Keratinocyte (primary cell): Measurements from ENCODE around the gene OR1E2. TPM values are rescaled to one million over a fixed set of nuclear protein-coding genes. Genes with fewer than 3 reads are reported as not detected.

Experiments used
- DNase-seq: peaks from one replicate; pipeline ENCODE4 v3.0.0-alpha.2; 2011; ENCODE audit warnings: low read depth, missing footprints, low spot score
- FAIRE-seq: peaks from 2 replicates; lab custom pipeline; 2011; peaks lifted over from hg19 to GRCh38; lab: Jason Lieb, UNC
- H2AFZ ChIP-seq: 2 replicates; pipeline ENCODE4 v1.6.0; 2012; ENCODE audit warnings: low read length, control low read depth, inconsistent platforms; ENCODE audit not compliant: control insufficient read depth
- H3K27ac ChIP-seq: 2 replicates; pipeline ENCODE4 v1.5.1; 2011; ENCODE audit warnings: low read length; ENCODE audit not compliant: control insufficient read depth, insufficient read depth
- H3K27me3 ChIP-seq: 3 replicates; pipeline ENCODE4 v1.6.0; 2011; ENCODE audit warnings: low read length; ENCODE audit not compliant: control insufficient read depth, insufficient read depth; ENCODE audit errors: extremely low read depth
- H3K36me3 ChIP-seq, 2 experiments: 2 replicates in 1 of 2; 3 replicates in 1 of 2; pipeline ENCODE4 v1.5.1; 2011; ENCODE audit warnings: low read length in 2 of 2, mild to moderate bottlenecking in 1 of 2; ENCODE audit not compliant: control insufficient read depth in 2 of 2, insufficient read depth in 2 of 2; ENCODE audit errors: extremely low read depth in 1 of 2
- H3K4me1 ChIP-seq: 3 replicates; pipeline ENCODE4 v1.5.1; 2011; ENCODE audit warnings: low read length; ENCODE audit not compliant: control insufficient read depth, insufficient read depth; ENCODE audit errors: extremely low read depth
- H3K4me2 ChIP-seq: 3 replicates; pipeline ENCODE4 v1.6.0; 2011; ENCODE audit warnings: low read depth, low read length; ENCODE audit not compliant: control insufficient read depth, insufficient read depth; ENCODE audit errors: extremely low read depth
- H3K4me3 ChIP-seq, 3 experiments: fragments of 200-600 bp in 1 of 3; sonication (generic) in 1 of 3; 2 replicates in 2 of 3; 3 replicates in 1 of 3; pipeline ENCODE4 v1.5.1; 2011 to 2016; ENCODE audit warnings: low read length in 3 of 3, mild to moderate bottlenecking in 3 of 3, control low read depth in 2 of 3, inconsistent platforms in 1 of 3, low read depth in 1 of 3, mixed read lengths in 1 of 3, mixed run types in 1 of 3, moderate library complexity in 1 of 3; ENCODE audit not compliant: control insufficient read depth in 2 of 3, insufficient read depth in 2 of 3; ENCODE audit errors: extremely low read depth in 1 of 3
- H3K79me2 ChIP-seq: 2 replicates; pipeline ENCODE4 v1.6.0; 2012; ENCODE audit warnings: low read length; ENCODE audit not compliant: control insufficient read depth, insufficient read depth
- H3K9ac ChIP-seq: 3 replicates; pipeline ENCODE4 v1.6.0; 2011; ENCODE audit warnings: low read length; ENCODE audit not compliant: control insufficient read depth, insufficient read depth; ENCODE audit errors: extremely low read depth
- H3K9me1 ChIP-seq: 3 replicates; pipeline ENCODE4 v1.6.0; 2011; ENCODE audit warnings: low read length; ENCODE audit not compliant: control insufficient read depth, insufficient read depth; ENCODE audit errors: extremely low read depth
- H3K9me3 ChIP-seq: 2 replicates; pipeline ENCODE4 v1.5.1; 2012; ENCODE audit warnings: low read depth, low read length; ENCODE audit not compliant: control insufficient read depth
- H4K20me1 ChIP-seq: 3 replicates; pipeline ENCODE4 v1.6.0; 2011; ENCODE audit warnings: low read length; ENCODE audit not compliant: control insufficient read depth, insufficient read depth; ENCODE audit errors: extremely low read depth
- EZH2 ChIP-seq: IDR thresholded peaks from one replicate; pipeline ENCODE4 v1.6.1; 2012; ENCODE audit warnings: inconsistent platforms, mild to moderate bottlenecking, low read length, moderate library complexity
- dilution Hi-C: fragments of 300-500 bp; cut with MboI; formaldehyde crosslinking; loops from one replicate; pipeline ENCODE4 v1.7.0; 2020; ENCODE audit warnings: low sequenced_read_pairs; ENCODE audit not compliant: extremely low pct_ligation_motif_present
- polyA plus RNA-seq, 5 experiments: library from polyadenylated mRNA; depleted of rRNA in 3 of 5; stranded (reverse) in 3 of 5; stranded (forward) in 1 of 5; unstranded in 1 of 5; fragments of >200 nt; gene quantifications; 1 replicate in 1 of 5; 2 replicates in 3 of 5; 3 replicates in 1 of 5; pipeline versions ENCODE4 v1.2.1 to v1.2.3, GENCODE V29; 2011 to 2012; ENCODE audit warnings: missing spikeins in 2 of 5, low read depth in 1 of 5, low replicate concordance in 1 of 5
- TF ChIP-seq, protein P1 (sequence below), 3 experiments: IDR thresholded peaks in 1 of 3; conservative IDR thresholded peaks in 1 of 3; optimal IDR thresholded peaks in 1 of 3; 2 replicates in 2 of 3; 3 replicates in 1 of 3; pipeline versions ENCODE3 to v1.5.1; 2011; ENCODE audit warnings: low read length in 3 of 3, mild to moderate bottlenecking in 3 of 3, moderate library complexity in 2 of 3, control low read depth in 1 of 3, inconsistent platforms in 1 of 3; ENCODE audit not compliant: insufficient read depth in 2 of 3; ENCODE audit errors: extremely low read depth in 1 of 3

OR1E2 gene
- polyA plus RNA-seq, 1 donor (not counting 4 experiments of a cell fraction or from before 2014, with no cell fraction given): not detected

DNA sequence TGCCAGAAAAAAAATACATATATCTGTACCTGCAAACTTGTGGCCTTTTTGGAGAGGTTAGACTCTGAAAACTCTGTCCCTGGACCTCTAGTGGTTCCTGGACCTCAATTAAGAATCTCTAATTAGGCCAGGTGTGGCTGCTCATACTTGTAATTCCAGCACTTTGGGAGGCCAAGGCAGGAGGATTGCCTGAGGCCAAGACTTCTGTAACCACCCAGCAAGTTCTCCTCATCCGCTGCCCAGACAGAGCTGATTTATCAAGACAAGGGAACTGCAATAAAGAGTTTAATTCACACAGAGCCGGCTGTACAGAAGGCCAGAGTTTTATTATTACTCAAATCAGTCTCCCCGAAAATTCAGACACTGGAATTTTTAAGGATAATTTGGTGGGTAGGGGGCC is 46.3 kb upstream of the OR1E2 start:
- no peaks in the 10 kb centered on the region for H3K9me1 ChIP-seq
- dilution Hi-C loops: no loop called here
- DNase-seq (no peak), FAIRE-seq (no peak)
- H3K4me3 ChIP-seq: no peak overlapping the region
- H3K4me2 ChIP-seq: no peak overlapping the region
- no peak overlapping the region for H3K27ac ChIP-seq
- no peaks in the 10 kb centered on the region for H4K20me1 ChIP-seq
- TF ChIP-seq, protein P1, sequence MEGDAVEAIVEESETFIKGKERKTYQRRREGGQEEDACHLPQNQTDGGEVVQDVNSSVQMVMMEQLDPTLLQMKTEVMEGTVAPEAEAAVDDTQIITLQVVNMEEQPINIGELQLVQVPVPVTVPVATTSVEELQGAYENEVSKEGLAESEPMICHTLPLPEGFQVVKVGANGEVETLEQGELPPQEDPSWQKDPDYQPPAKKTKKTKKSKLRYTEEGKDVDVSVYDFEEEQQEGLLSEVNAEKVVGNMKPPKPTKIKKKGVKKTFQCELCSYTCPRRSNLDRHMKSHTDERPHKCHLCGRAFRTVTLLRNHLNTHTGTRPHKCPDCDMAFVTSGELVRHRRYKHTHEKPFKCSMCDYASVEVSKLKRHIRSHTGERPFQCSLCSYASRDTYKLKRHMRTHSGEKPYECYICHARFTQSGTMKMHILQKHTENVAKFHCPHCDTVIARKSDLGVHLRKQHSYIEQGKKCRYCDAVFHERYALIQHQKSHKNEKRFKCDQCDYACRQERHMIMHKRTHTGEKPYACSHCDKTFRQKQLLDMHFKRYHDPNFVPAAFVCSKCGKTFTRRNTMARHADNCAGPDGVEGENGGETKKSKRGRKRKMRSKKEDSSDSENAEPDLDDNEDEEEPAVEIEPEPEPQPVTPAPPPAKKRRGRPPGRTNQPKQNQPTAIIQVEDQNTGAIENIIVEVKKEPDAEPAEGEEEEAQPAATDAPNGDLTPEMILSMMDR (optimal IDR thresholded peaks at IDR 0.05 in 1 of 3, IDR thresholded peaks at IDR 0.05 in 1 of 3, conservative IDR thresholded peaks at IDR 0.05 in 1 of 3; ENCODE audit: extremely low read depth in 1 of 3, insufficient read depth in 2 of 3, low read length in 3 of 3): no peak
- no peak for TF ChIP-seq EZH2
- peaks cover 6% of the 10 kb centered on the region for H3K4me1 ChIP-seq
- H3K79me2 ChIP-seq: no peaks in the 10 kb centered on the region
- no peaks in the 10 kb centered on the region for H3K9me3 ChIP-seq
- peaks cover 9% of the 10 kb centered on the region for H3K27me3 ChIP-seq
- H3K36me3 ChIP-seq: no peaks in the 10 kb centered on the region
- H2AFZ ChIP-seq: no peak overlapping the region
- H3K9ac ChIP-seq: no peak overlapping the region

DNA sequence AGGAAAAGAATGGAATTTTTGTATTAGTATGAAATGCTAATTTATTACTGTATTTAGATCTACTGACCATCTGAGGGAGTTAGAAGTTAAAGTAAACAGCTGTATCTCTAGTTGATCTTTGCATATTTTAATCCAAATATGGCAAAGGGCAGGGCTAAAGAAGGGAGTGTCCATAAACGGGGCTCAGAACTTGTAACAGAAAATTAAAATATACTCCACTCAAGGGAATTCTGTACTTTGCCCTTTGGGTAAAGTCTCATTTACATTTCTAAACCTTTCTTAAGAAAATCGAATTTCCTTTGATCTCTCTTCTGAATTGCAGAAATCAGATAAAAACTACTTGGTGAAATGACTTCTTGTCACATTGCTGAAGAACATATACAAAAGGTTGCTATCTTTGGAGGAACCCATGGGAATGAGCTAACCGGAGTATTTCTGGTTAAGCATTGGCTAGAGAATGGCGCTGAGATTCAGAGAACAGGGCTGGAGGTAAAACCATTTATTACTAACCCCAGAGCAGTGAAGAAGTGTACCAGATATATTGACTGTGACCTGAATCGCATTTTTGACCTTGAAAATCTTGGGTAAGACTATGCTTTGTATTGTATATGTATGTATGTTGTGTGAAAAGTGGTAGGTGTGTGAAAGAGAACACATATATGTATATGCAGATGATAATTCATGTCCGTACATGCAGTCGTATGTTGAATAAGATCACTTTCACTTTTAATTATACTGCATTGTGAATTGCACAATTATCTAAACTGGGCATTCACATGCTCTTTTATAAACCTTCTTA is 42.4 kb upstream of the OR1E2 start, which contains the start of gene ASPA:
TSS of gene ASPA (plus strand) at position 186 of the 799 bp plus-strand sequence. CDS start at position 349, 163 bp downstream.
- no peaks in the 10 kb centered on the region for H3K79me2 ChIP-seq
- H3K27ac ChIP-seq: no peak within 1 kb of the TSS
- H3K4me1 ChIP-seq: peaks cover 6% of the 10 kb centered on the region
- H3K36me3 ChIP-seq: no peaks in the 10 kb centered on the region
- H2AFZ ChIP-seq: peak within 1 kb of the TSS; percentile 35
- H3K9ac ChIP-seq: no peak within 1 kb of the TSS
- H3K9me3 ChIP-seq: no peaks in the 10 kb centered on the region
- DNase-seq (peak; percentile 7), FAIRE-seq (no peak)
- dilution Hi-C loops: no loop called here
- H3K27me3 ChIP-seq: peaks cover 9% of the 10 kb centered on the region
- no peaks in the 10 kb centered on the region for H3K9me1 ChIP-seq
- TF ChIP-seq EZH2: no peak
- TF ChIP-seq, protein P1 (optimal IDR thresholded peaks at IDR 0.05 in 1 of 3, IDR thresholded peaks at IDR 0.05 in 1 of 3, conservative IDR thresholded peaks at IDR 0.05 in 1 of 3; ENCODE audit: extremely low read depth in 1 of 3, insufficient read depth in 2 of 3, low read length in 3 of 3): no peak
- no peaks in the 10 kb centered on the region for H4K20me1 ChIP-seq
- peak within 1 kb of the TSS in 2 of 3 experiments; percentile 42 to 44 for H3K4me3 ChIP-seq
- H3K4me2 ChIP-seq: peak within 1 kb of the TSS; percentile 76
